Hippocampal formation (tissue), 2 donors: ENCODE data around the gene FAT3.

Experiments used
- DNase-seq, 2 donors: peaks; one replicate each; lab custom pipeline; 2025; lab: John Stamatoyannopoulos, UW

FAT3 gene

GRCh38 chr11:92224407-92225124 lies at the start of gene FAT3:
FAT3 (plus strand) TSS chr11:92224818; CDS start chr11:92352113, 127,295 bp downstream.
- DNase-seq: peak; percentile 17 to 24

GRCh38 chr11:92179017-92179670 lies 45.5 kb upstream of the FAT3 start:
- DNase-seq: no peak

- DNase-seq: no peak
These were observed 44.4 kb upstream of the FAT3 start for GRCh38 chr11:92180226-92180625.

GRCh38 chr11:92180664-92181251 lies 43.9 kb upstream of the FAT3 start:
- DNase-seq: no peak

GRCh38 chr11:92190535-92191206 lies 33.9 kb upstream of the FAT3 start:
- DNase-seq: no peak

GRCh38 chr11:92192141-92192540 lies 32.5 kb upstream of the FAT3 start:
- DNase-seq: no peak

- DNase-seq: no peak
These were observed 26.4 kb upstream of the FAT3 start for GRCh38 chr11:92198268-92198667.

GRCh38 chr11:92199991-92200390 lies 24.6 kb upstream of the FAT3 start:
- DNase-seq: no peak

- DNase-seq: no peak
These were observed 19.9 kb upstream of the FAT3 start for GRCh38 chr11:92204731-92205130.

GRCh38 chr11:92206441-92206840 lies 18.2 kb upstream of the FAT3 start:
- DNase-seq: no peak

- peak in 1 of 2 donors; percentile 17 for DNase-seq
These were observed 12.9 kb upstream of the FAT3 start for GRCh38 chr11:92211576-92212167.

- DNase-seq: no peak
These were observed 12.1 kb upstream of the FAT3 start for GRCh38 chr11:92212530-92212929.

- DNase-seq: no peak
These were observed 7.8 kb upstream of the FAT3 start for GRCh38 chr11:92216789-92217188.

GRCh38 chr11:92219476-92219875 lies 5.1 kb upstream of the FAT3 start:
- DNase-seq: no peak

GRCh38 chr11:92222701-92223100 lies 1.9 kb upstream of the FAT3 start:
- DNase-seq: no peak

- DNase-seq: no peak
These were observed 588 bp upstream of the FAT3 start for GRCh38 chr11:92224054-92224406.

- DNase-seq: no peak
These were observed 528 bp downstream of the FAT3 start for GRCh38 chr11:92225125-92225567.

- peak in 1 of 2 donors; percentile 26 for DNase-seq
These were observed 1.1 kb downstream of the FAT3 start for GRCh38 chr11:92225568-92226330.

- no peak for DNase-seq
These were observed 2.0 kb downstream of the FAT3 start for GRCh38 chr11:92226331-92227229.

GRCh38 chr11:92227230-92227814 lies 2.7 kb downstream of the FAT3 start:
- DNase-seq: no peak
